Aorta (tissue), 5 donors: ENCODE results near the gene RHCE. TPM values are rescaled to one million over a fixed set of nuclear protein-coding genes. Genes with fewer than 3 reads are reported as not detected.
A peak's percentile ranks its signal among the peaks of the same experiment; 100 is the strongest.

Source experiments
- ATAC-seq: fragments of 200-7000 bp; cut with Tn5 transposase; one replicate; pipeline ENCODE4 v1.9.1; 2022; ENCODE audit warnings: moderate library complexity; ENCODE audit not compliant: low FRiP score
- DNase-seq, 2 donors: peaks; one replicate each; pipeline ENCODE4 v3.0.0-alpha.2; 2020
- H3K27ac ChIP-seq, 2 donors: one replicate each; pipeline ENCODE4 v1.5.1; 2013; ENCODE audit warnings: low read length in 2 of 2, mild to moderate bottlenecking in 2 of 2, moderate library complexity in 2 of 2, control low read depth in 1 of 2, inconsistent platforms in 1 of 2, low read depth in 1 of 2
- H3K27me3 ChIP-seq, 2 donors: one replicate each; pipeline ENCODE4 v1.6.1; 2013; ENCODE audit warnings: control low read depth in 1 of 2, low read length in 1 of 2, mild to moderate bottlenecking in 1 of 2, moderate library complexity in 1 of 2; ENCODE audit not compliant: insufficient read depth in 2 of 2, control insufficient read depth in 1 of 2
- H3K36me3 ChIP-seq, 2 donors: one replicate each; pipeline ENCODE4 v1.6.1; 2013; ENCODE audit warnings: control low read depth in 1 of 2, low read length in 1 of 2, mild to moderate bottlenecking in 1 of 2; ENCODE audit not compliant: insufficient read depth in 2 of 2, control insufficient read depth in 1 of 2
- H3K4me1 ChIP-seq, 2 donors: one replicate each; pipeline ENCODE4 v1.6.1; 2013; ENCODE audit warnings: low read length in 2 of 2, control low read depth in 1 of 2, mild to moderate bottlenecking in 1 of 2, moderate library complexity in 1 of 2; ENCODE audit not compliant: insufficient read depth in 2 of 2, control insufficient read depth in 1 of 2
- H3K4me3 ChIP-seq, 2 donors: one replicate each; pipeline ENCODE4 v1.5.1; 2013; ENCODE audit warnings: low read length in 2 of 2, control low read depth in 1 of 2, mild to moderate bottlenecking in 1 of 2
- H3K9me3 ChIP-seq: one replicate; pipeline ENCODE4 v1.6.1; 2013; ENCODE audit warnings: mild to moderate bottlenecking, low read length; ENCODE audit not compliant: control insufficient read depth
- WGBS, 2 donors: extraction: QIAGEN DNeasy Blood & Tissue Kit; methylation state at CpG; one replicate each; pipeline ENCODE4 v1.1.7; 2013; 5-methylcytosine and 5-hydroxymethylcytosine counted together
- intact Hi-C, 2 donors: fragments of 100-400 bp; cut with DNase I; formaldehyde crosslinking; loops; one replicate each; pipeline versions ENCODE4 v1.14.2 to v1.15.0; 2022
- polyA plus RNA-seq, 2 donors: library from polyadenylated mRNA; stranded (reverse); fragments of 200-250 nt; gene quantifications; one replicate each; pipeline ENCODE4 v1.2.3, GENCODE V29; 2013
- total RNA-seq, 2 donors: library from RNA; stranded (reverse); fragmentation: NEBNext Ultra II Directional; extraction: Animal tissue kit (Norgen Biotek cat#: 25700); gene quantifications; one replicate each; pipeline ENCODE4 v1.2.1, GENCODE V29; 2021
- donor health status: healthy with polysubstance abuse.
- donor health status: Bipolar disorder and iron deficiency.
- donor health status: DM: no; HTN: no; CAD: no.
- donor health status: DM: no; HTN: no; CAD: no.
- donor health status: DM: yes; HTN: yes; CAD: no.

Gene RHCE
- total and polyA plus RNA-seq, 4 donors, result 0.69 TPM; not detected in 3

- DNase-seq (no peak), ATAC-seq (no peak)
- Histone ChIP-seq H3K27me3 (no peaks in the 10 kb centered on the region), H3K36me3 (no peaks in the 10 kb centered on the region), H3K9me3 (no peaks in the 10 kb centered on the region), H3K4me1 (peaks cover 3 to 4% of the 10 kb centered on the region in 2 donors), H3K4me3 (no peak overlapping the region), H3K27ac (no peak overlapping the region)
- intact Hi-C loops, result loop anchor here in 1 of 2 donors (10.0 kb wide), 1 partner anchor 366 kb away; the partner anchor contains the start of gene SELENON
- 90 to 94% methylated on average over 6 of the region's 6 CpGs for WGBS, 2 donors
Observed at GRCh38 chr1:25439287-25439686, 18.7 kb upstream of the RHCE start.

- DNase-seq (no peak), ATAC-seq (no peak)
- no peaks in the 10 kb centered on the region for H3K27me3 ChIP-seq
- H3K4me1 ChIP-seq, result peaks cover 4 to 7% of the 10 kb centered on the region in 2 donors
- 96 to 97% methylated on average over 8 of the region's 8 CpGs for WGBS, 2 donors
- H3K9me3 ChIP-seq, result no peaks in the 10 kb centered on the region
- no peak overlapping the region for H3K27ac ChIP-seq
- H3K4me3 ChIP-seq, result no peak overlapping the region
- intact Hi-C loops, result loop anchor here in 1 of 2 donors (10.0 kb wide), 1 partner anchor 367 kb away; the partner anchor contains the start of gene SELENON
- no peaks in the 10 kb centered on the region for H3K36me3 ChIP-seq
Observed at GRCh38 chr1:25437672-25438071, 17.0 kb upstream of the RHCE start.

GRCh38 chr1:25435397-25436108, 14.9 kb upstream of the RHCE start:
- H3K4me1 ChIP-seq, result peaks cover 4 to 7% of the 10 kb centered on the region in 2 donors
- WGBS, 2 donors, result 16 to 18% methylated on average over 4 of the region's 4 CpGs
- ATAC-seq, result no peak
- H3K27me3 ChIP-seq, result no peaks in the 10 kb centered on the region
- H3K27ac ChIP-seq, result peak overlapping the region in 1 of 2 donors; percentile 44
- no peaks in the 10 kb centered on the region for H3K9me3 ChIP-seq
- DNase-seq, result no peak
- H3K4me3 ChIP-seq, result peak overlapping the region in 1 of 2 donors; percentile 18
- intact Hi-C loops, result loop anchor here in 1 of 2 donors (10.0 kb wide), 1 partner anchor 369 kb away; the partner anchor contains the start of gene SELENON
- no peaks in the 10 kb centered on the region for H3K36me3 ChIP-seq

- H3K27me3 ChIP-seq, result no peaks in the 10 kb centered on the region
- peak overlapping the region in 1 of 2 donors; percentile 26 for H3K27ac ChIP-seq
- no peaks in the 10 kb centered on the region for H3K9me3 ChIP-seq
- H3K36me3 ChIP-seq, result no peaks in the 10 kb centered on the region
- DNase-seq (no peak), ATAC-seq (no peak)
- WGBS, 2 donors, result 8 to 9% methylated on average over 4 of the region's 4 CpGs
- no peak overlapping the region for H3K4me3 ChIP-seq
- H3K4me1 ChIP-seq, result peaks cover 4 to 7% of the 10 kb centered on the region in 2 donors
- intact Hi-C loops, result loop anchor here in 1 of 2 donors (10.0 kb wide), 1 partner anchor 371 kb away; the partner anchor contains the start of gene SELENON
Observed at GRCh38 chr1:25433389-25434186, 13.0 kb upstream of the RHCE start.

GRCh38 chr1:25432749-25433388, 12.2 kb upstream of the RHCE start:
- WGBS, 2 donors, result 53 to 55% methylated on average over 6 of the region's 6 CpGs
- Histone ChIP-seq H3K27me3 (no peaks in the 10 kb centered on the region), H3K9me3 (no peaks in the 10 kb centered on the region), H3K27ac (no peak overlapping the region), H3K36me3 (no peaks in the 10 kb centered on the region), H3K4me1 (peaks cover 4 to 7% of the 10 kb centered on the region in 2 donors), H3K4me3 (no peak overlapping the region)
- DNase-seq (no peak), ATAC-seq (no peak)
- intact Hi-C loops, result loop anchor here in 1 of 2 donors (10.0 kb wide), 1 partner anchor 372 kb away; the partner anchor contains the start of gene SELENON

GRCh38 chr1:25431955-25432719, 11.5 kb upstream of the RHCE start:
- Histone ChIP-seq H3K36me3 (no peaks in the 10 kb centered on the region), H3K4me1 (peaks cover 4 to 5% of the 10 kb centered on the region in 2 donors), H3K27ac (no peak overlapping the region), H3K4me3 (peak overlapping the region; percentile 48 to 95), H3K27me3 (no peaks in the 10 kb centered on the region), H3K9me3 (no peaks in the 10 kb centered on the region)
- intact Hi-C loops, result loop anchor here in 1 of 2 donors (10.0 kb wide), 1 partner anchor 373 kb away; the partner anchor contains the start of gene SELENON
- no peak for DNase-seq
- ATAC-seq, result no peak
- 5% methylated on average over 6 of the region's 6 CpGs for WGBS, 2 donors

GRCh38 chr1:25430967-25431881, 10.6 kb upstream of the RHCE start:
- H3K36me3 ChIP-seq, result no peaks in the 10 kb centered on the region
- intact Hi-C loops, result loop anchor here in 1 of 2 donors (10.0 kb wide), 1 partner anchor 374 kb away; the partner anchor contains the start of gene SELENON
- WGBS, 2 donors, result 0 to 1% methylated on average over 47 to 89 of the region's 89 CpGs
- H3K4me3 ChIP-seq, result peak overlapping the region; percentile 48 to 95
- no peaks in the 10 kb centered on the region for H3K9me3 ChIP-seq
- H3K27ac ChIP-seq, result peak overlapping the region; percentile 12 to 60
- ATAC-seq (peak; percentile 0), DNase-seq (peak in 1 of 2 donors; percentile 48)
- H3K4me1 ChIP-seq, result peaks cover 4 to 5% of the 10 kb centered on the region in 2 donors
- H3K27me3 ChIP-seq, result no peaks in the 10 kb centered on the region
